NCI-H2196 (cell line): ENCODE measurements around the gene PPP1R1B.
A peak's percentile ranks its signal among the peaks of the same experiment; 100 is the strongest.

Experiments used
- DNase-seq: peaks from one replicate; lab custom pipeline; 2025; ENCODE audit not compliant: unreplicated experiment; lab: John Stamatoyannopoulos, UW

PPP1R1B gene

GRCh38 chr17:39651923-39652586 is 25.3 kb downstream of the PPP1R1B start:
- no peak for DNase-seq

GRCh38 chr17:39652587-39653315 is 26.0 kb downstream of the PPP1R1B start:
- no peak for DNase-seq

- no peak for DNase-seq
These were observed 26.5 kb downstream of the PPP1R1B start for GRCh38 chr17:39653316-39653661.

- peak; percentile 50 for DNase-seq
These were observed 27.0 kb downstream of the PPP1R1B start for GRCh38 chr17:39653662-39654331.

- DNase-seq: no peak
These were observed 28.4 kb downstream of the PPP1R1B start for GRCh38 chr17:39655105-39655504.

- no peak for DNase-seq
These were observed 31.6 kb downstream of the PPP1R1B start for GRCh38 chr17:39658346-39658745.

- DNase-seq: no peak
These were observed 32.0 kb downstream of the PPP1R1B start for GRCh38 chr17:39658760-39659159.

GRCh38 chr17:39659279-39660010 is 32.7 kb downstream of the PPP1R1B start:
- DNase-seq: no peak

GRCh38 chr17:39660011-39660360 is 33.2 kb downstream of the PPP1R1B start:
- no peak for DNase-seq

- DNase-seq: no peak
These were observed 33.9 kb downstream of the PPP1R1B start for GRCh38 chr17:39660397-39661385.

GRCh38 chr17:39661744-39662541 is 35.2 kb downstream of the PPP1R1B start:
- DNase-seq: no peak

GRCh38 chr17:39662551-39663339 is 36.0 kb downstream of the PPP1R1B start:
- no peak for DNase-seq

- no peak for DNase-seq
These were observed 36.6 kb downstream of the PPP1R1B start for GRCh38 chr17:39663340-39663687.

GRCh38 chr17:39663688-39664580 is 37.2 kb downstream of the PPP1R1B start:
- no peak for DNase-seq

- no peak for DNase-seq
These were observed 38.1 kb downstream of the PPP1R1B start, which contains the start of gene TCAP for GRCh38 chr17:39664581-39665561. Gene TCAP (plus strand): TSS chr17:39665349. CDS start chr17:39665360, 11 bp downstream.

GRCh38 chr17:39665642-39666224 is 39.0 kb downstream of the PPP1R1B start:
- no peak for DNase-seq
